GM18517 (cell line): ENCODE measurements around the gene FSTL4.

Experiments
- ATAC-seq: cut with Tn5 transposase; IDR thresholded peaks from one replicate; pipeline ENCODE4 v1.9.1; 2021; ENCODE audit warnings: mild to moderate bottlenecking, moderate library complexity; ENCODE audit not compliant: unreplicated experiment

The FSTL4 gene

DNA sequence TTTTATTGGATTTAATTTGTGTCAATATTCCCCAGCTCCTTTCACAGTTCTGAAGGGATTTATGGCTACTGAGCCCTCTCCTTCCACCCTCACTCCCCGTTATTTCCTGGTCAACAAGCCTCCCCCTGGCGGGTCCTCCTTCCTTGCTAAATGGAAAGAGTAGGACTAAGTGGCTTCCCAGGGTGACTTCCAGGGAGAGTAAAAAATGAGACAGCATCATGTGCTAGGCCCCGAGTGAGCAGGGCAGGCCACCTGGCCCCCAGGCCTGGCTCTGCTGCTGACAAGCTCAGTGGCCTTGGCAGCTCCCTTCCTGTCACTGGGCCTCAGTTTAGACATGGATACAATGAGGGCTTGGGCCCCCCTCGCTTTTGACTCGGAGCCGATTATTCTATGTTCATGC is 359.3 kb downstream of the FSTL4 start:
- ATAC-seq: no peak

- ATAC-seq: no peak
These were observed 360.2 kb downstream of the FSTL4 start for GRCh38 chr5:133252133-133252480.

- ATAC-seq: no peak
These were observed 360.8 kb downstream of the FSTL4 start for GRCh38 chr5:133251296-133252132.

GRCh38 chr5:133250527-133250926 is 361.8 kb downstream of the FSTL4 start:
- no peak for ATAC-seq

DNA sequence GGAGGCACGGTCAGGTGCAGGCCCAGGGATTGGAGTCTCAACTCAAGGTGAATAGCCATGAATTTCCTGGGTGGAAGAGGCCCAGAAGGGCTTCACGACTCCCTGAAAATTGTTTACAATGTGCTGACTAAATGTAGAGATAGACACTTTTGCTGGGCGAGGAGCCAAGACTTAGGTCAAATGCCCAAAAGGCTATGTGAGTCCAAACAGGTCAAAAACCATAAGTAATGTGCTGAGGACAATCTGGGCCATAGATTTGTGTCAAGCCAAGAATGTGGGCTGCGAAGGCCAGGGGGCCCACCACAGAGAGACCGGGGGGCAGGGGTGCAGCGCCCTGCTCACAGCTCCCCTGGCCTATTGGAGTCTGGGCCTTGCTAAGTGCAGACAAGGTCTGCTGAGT is 362.7 kb downstream of the FSTL4 start:
- ATAC-seq: no peak

DNA sequence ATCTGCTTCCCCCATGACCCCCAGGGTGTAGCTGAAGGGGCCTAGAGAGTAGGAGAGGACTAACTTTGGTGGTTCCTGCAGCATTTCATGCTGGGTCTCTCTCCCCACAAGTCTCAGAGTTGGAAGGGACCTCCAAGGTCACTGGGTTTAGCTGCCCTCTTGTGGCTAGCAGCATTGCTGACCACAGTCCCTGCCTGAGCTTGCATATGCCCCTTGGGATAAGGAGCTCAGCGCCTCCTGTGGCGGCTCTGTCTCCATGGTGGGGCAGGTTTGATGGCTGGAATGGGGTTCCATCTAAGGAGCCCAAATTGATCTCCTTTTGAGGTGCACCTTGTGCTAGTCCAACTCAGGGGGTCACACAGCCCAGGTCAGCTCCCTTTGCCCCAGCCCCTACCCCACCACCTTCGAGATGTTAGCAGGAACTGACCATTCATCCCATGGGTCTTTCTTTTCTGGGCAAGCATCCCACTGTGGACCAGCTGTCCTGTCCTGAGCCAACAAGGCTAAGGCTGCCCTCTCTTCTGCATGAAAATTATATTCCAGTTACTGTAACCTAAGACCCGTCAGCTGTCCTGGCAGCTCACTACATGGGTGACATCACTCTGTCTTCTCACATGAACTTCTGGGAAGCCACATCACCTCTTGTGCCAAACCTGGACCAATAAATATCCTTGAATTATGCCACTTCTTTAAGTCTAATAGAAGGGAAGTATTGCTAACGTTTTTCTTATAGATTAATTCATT is 364.3 kb downstream of the FSTL4 start:
- ATAC-seq: no peak

- ATAC-seq: no peak
These were observed 365.1 kb downstream of the FSTL4 start for GRCh38 chr5:133247151-133247709.

- no peak for ATAC-seq
These were observed 365.8 kb downstream of the FSTL4 start for GRCh38 chr5:133246376-133247150.

- no peak for ATAC-seq
These were observed 366.3 kb downstream of the FSTL4 start for GRCh38 chr5:133246053-133246370.

DNA sequence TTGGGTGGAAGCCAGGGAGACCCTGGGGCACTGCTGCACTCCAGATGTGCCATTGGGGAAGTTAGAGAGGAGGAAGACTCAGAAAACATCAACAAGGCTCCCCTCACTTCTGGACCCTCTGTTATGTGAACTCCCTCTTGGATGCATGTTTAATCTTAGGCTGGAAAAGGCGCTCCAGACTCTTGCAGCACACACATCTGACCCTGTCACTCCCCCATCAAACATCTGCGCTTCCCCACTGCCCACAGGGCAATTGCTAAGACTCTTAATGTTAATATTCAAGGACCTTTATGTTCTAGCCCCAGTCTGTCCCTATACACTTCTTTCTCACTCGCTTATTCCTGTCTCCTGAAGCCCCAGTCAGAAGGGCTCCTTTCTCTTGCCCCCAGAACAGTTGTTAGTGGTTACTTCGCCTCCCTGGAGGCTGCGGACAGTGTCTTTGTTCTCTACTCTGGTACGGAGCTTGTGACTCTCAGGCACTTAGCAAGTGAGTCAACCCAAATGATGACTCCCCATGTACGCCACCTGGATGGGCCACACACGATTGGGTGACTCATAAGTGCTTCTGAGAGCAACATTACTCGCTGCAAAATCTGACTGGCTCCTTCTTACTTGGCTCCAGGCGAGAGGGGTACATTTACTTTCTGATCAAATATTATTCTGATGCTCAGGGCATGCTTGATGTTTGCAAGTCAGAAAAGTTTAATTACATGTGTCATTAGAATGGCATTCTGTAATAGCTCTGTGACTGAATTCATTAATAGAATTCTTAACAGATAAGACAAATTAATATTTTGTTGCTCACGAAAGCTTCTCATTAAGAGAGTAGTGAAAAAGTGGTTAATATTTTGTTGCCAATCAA is 366.9 kb downstream of the FSTL4 start:
- ATAC-seq: no peak

GRCh38 chr5:133244242-133244641 is 368.1 kb downstream of the FSTL4 start:
- peak; percentile 67 for ATAC-seq

DNA sequence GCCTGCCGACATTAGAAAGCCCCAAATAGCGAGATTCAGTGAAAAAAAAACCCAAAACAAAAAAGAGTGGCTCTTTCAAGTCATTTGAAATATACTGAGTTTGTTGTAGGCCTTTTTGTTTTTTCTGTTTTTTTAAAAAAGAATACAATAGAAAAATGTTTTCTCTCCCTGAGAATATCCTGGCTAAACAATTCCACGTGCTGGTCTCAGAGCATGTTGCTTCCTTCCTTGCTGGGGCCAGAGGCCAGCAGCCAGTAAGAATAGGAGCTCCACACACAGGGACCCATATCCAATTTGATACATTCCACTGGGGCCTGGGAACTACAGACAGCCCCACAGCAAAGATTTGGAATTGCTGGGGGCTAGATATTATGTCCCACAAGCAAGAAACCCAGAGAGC is 369.1 kb downstream of the FSTL4 start:
- ATAC-seq: no peak

DNA sequence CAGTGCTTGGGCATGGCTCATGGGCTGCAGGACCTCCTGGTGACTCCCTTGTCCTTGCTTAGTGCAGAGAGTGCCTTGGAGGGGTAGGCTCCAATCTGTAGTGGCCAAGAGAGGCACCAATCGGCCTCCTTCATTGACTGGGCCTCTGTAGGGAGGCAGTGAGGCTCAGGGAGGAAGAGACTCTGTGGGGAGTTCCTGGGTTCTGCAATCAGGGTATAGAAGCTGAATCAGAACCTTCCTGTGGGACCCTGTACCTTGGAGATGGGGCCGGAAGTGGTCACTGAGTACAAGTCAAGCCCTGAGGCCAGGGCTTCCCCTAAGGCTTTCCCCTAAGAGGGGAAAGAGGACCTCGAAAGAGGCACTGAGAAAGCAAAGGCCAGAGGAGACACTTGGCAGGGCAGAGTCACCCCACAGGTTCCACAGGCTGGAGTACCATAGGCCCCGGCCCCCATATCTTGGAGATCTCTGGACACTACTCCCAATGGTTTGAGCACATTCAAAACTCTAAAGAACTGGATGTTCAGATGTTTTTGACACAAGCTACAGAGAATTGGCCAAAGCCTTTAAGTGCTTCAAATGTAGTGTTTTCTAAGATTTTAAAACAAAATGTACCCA is 370.0 kb downstream of the FSTL4 start:
- ATAC-seq: no peak

GRCh38 chr5:133241179-133242092 is 370.9 kb downstream of the FSTL4 start:
- no peak for ATAC-seq

GRCh38 chr5:133240425-133241091 is 371.8 kb downstream of the FSTL4 start:
- ATAC-seq: peak; percentile 42

GRCh38 chr5:133238426-133239205 is 373.7 kb downstream of the FSTL4 start:
- no peak for ATAC-seq

DNA sequence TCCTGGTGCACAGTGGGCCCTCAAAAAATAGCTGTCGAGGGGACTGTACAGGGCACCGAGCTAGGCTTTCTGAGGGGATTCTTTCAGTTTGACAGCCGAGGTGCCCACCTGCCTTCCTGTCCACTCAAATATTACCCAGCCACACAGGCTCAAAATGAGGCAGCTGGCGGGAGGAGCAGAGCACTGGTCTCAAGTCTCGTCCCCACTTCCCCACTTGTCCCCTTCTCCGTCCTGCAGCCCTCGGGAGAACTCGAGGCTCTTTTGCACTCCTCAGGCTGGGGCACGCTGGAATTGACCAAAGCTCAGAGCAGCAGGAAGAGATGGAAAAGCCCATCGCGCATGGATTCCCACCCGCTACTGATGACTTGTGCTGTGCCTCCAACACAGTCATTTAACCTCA is 375.4 kb downstream of the FSTL4 start:
- no peak for ATAC-seq

DNA sequence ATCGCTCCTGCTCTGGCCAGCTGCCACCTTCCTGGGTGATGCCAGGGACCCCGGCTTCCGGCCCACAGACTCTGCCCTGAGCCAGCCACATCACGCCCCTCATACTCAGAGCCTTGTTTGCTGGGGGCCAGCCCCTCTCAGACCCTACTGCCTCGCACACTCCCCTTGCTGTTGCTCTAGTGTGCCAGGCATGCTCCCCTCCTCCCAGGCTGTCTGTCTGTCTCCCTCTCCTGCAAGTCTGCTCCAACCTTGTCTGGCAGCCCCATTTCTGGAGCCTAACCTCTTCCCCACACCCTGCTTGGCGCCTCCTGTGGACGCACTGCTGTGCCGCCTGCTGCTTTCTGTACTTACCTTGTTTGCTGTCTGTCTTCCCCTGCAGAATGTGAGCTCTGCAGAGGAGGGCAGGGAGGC is 375.8 kb downstream of the FSTL4 start:
- ATAC-seq: no peak
